RKO (cell line): Measurements from ENCODE around the gene GNG7.
A peak's percentile ranks its signal among the peaks of the same experiment; 100 is the strongest.
"Not testable (repeated sequence)": the region's sequence is repeated elsewhere in the genome, so short reads cannot be mapped to it uniquely, and the experiment has no call there.

Experiments used
- DNase-seq: peaks from one replicate; pipeline ENCODE4 v3.0.0-alpha.2; 2016; ENCODE audit warnings: low spot score

Gene GNG7

GRCh38 chr19:2534423-2535013 is 168.0 kb downstream of the GNG7 start:
- DNase-seq = no peak

GRCh38 chr19:2533686-2534422 is 168.6 kb downstream of the GNG7 start:
- no peak for DNase-seq

GRCh38 chr19:2533072-2533425 is 169.4 kb downstream of the GNG7 start:
- no peak for DNase-seq

- peak; percentile 89 for DNase-seq
These were observed 170.0 kb downstream of the GNG7 start for GRCh38 chr19:2532252-2533071.

GRCh38 chr19:2529942-2530341 is 172.6 kb downstream of the GNG7 start:
- DNase-seq = not testable (repeated sequence)

GRCh38 chr19:2529473-2529918 is 173.0 kb downstream of the GNG7 start:
- DNase-seq = peak; percentile 97

- DNase-seq = no peak
These were observed 173.8 kb downstream of the GNG7 start for GRCh38 chr19:2528675-2529101.

GRCh38 chr19:2527686-2528085 is 174.8 kb downstream of the GNG7 start:
- no peak for DNase-seq

GRCh38 chr19:2527171-2527570 is 175.3 kb downstream of the GNG7 start:
- no peak for DNase-seq

GRCh38 chr19:2524840-2525723 is 177.4 kb downstream of the GNG7 start:
- peak; percentile 94 for DNase-seq

- DNase-seq = no peak
These were observed 178.1 kb downstream of the GNG7 start for GRCh38 chr19:2524361-2524839.

GRCh38 chr19:2523630-2524311 is 178.7 kb downstream of the GNG7 start:
- no peak for DNase-seq

GRCh38 chr19:2519482-2519881 is 183.0 kb downstream of the GNG7 start:
- DNase-seq = no peak

- DNase-seq = not testable (repeated sequence)
These were observed 183.6 kb downstream of the GNG7 start for GRCh38 chr19:2518856-2519255.

GRCh38 chr19:2517881-2518601 is 184.5 kb downstream of the GNG7 start:
- DNase-seq = no peak

- DNase-seq = no peak
These were observed 185.8 kb downstream of the GNG7 start for GRCh38 chr19:2516727-2517126.

- no peak for DNase-seq
These were observed 187.4 kb downstream of the GNG7 start for GRCh38 chr19:2514981-2515518.

GRCh38 chr19:2512523-2513431 is 189.7 kb downstream of the GNG7 start:
- no peak for DNase-seq

- DNase-seq = no peak
These were observed 190.5 kb downstream of the GNG7 start for GRCh38 chr19:2511991-2512390.
